Keratinocyte (primary cell): ENCODE results near the gene ITPKC.

Experiments used
- EZH2 ChIP-seq: IDR thresholded peaks from one replicate; pipeline ENCODE4 v1.6.1; 2012; ENCODE audit warnings: inconsistent platforms, mild to moderate bottlenecking, low read length, moderate library complexity
- TF ChIP-seq, protein P1 (sequence below), 3 experiments: IDR thresholded peaks in 1 of 3; conservative IDR thresholded peaks in 1 of 3; optimal IDR thresholded peaks in 1 of 3; 2 replicates in 2 of 3; 3 replicates in 1 of 3; pipeline versions ENCODE3 to v1.5.1; 2011; ENCODE audit warnings: low read length in 3 of 3, mild to moderate bottlenecking in 3 of 3, moderate library complexity in 2 of 3, control low read depth in 1 of 3, inconsistent platforms in 1 of 3; ENCODE audit not compliant: insufficient read depth in 2 of 3; ENCODE audit errors: extremely low read depth in 1 of 3

DNA sequence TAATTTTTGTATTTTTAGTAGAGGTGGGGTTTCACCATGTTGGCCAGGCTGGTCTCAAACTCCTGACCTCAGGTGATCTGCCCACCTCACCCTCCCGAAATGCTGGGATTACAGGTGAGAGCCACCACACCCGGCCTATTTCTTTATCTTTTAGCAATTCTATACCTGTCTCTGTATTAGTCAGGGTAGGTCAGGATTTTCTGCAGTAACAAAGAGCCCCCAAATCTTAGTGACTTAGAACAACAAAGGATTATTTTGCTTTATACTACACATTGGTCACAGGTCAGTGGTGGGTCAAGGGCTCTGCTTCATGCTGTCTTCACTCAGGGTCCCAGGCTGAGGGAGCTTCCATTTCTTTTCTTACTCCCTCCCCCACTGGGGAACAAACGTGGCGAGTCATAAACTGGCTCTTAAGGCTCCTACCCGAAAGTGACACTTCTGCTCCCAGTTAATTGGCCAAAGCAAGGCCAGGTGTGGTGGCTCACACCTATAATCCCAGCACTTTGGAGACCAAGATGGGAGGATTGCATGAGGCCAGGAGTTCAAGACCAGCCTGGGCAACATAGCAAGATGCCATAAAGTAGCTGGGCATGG is 6.8 kb downstream of the ITPKC start:
- TF ChIP-seq, protein P1, sequence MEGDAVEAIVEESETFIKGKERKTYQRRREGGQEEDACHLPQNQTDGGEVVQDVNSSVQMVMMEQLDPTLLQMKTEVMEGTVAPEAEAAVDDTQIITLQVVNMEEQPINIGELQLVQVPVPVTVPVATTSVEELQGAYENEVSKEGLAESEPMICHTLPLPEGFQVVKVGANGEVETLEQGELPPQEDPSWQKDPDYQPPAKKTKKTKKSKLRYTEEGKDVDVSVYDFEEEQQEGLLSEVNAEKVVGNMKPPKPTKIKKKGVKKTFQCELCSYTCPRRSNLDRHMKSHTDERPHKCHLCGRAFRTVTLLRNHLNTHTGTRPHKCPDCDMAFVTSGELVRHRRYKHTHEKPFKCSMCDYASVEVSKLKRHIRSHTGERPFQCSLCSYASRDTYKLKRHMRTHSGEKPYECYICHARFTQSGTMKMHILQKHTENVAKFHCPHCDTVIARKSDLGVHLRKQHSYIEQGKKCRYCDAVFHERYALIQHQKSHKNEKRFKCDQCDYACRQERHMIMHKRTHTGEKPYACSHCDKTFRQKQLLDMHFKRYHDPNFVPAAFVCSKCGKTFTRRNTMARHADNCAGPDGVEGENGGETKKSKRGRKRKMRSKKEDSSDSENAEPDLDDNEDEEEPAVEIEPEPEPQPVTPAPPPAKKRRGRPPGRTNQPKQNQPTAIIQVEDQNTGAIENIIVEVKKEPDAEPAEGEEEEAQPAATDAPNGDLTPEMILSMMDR (optimal IDR thresholded peaks at IDR 0.05 in 1 of 3, IDR thresholded peaks at IDR 0.05 in 1 of 3, conservative IDR thresholded peaks at IDR 0.05 in 1 of 3; ENCODE audit: extremely low read depth in 1 of 3, insufficient read depth in 2 of 3, low read length in 3 of 3), result no peak
- TF ChIP-seq EZH2, result no peak
